ENCODE measurements around the gene AASDH. TPM values are rescaled to one million over a fixed set of nuclear protein-coding genes. Genes with fewer than 3 reads are reported as not detected.

The AASDH gene
- total RNA-seq, 1 donor from 2014 or later, result 14.6 TPM

- intact Hi-C loops (cut with DNase I), result no loop called here
- no peak overlapping the region for H3K4me3 ChIP-seq
- no peak for TF ChIP-seq CTCF (IDR thresholded peaks at IDR 0.05)
- no peaks in the 10 kb centered on the region for H3K27me3 ChIP-seq
- no peak for ATAC-seq
- H3K27ac ChIP-seq, result no peak overlapping the region
- no peak for DNase-seq
- H3K36me3 ChIP-seq, result peaks cover 20% of the 10 kb centered on the region
- H3K9me3 ChIP-seq, result no peaks in the 10 kb centered on the region
- no peaks in the 10 kb centered on the region for H3K4me1 ChIP-seq
Observed at GRCh38 chr4:56345458-56345857, 41.8 kb downstream of the AASDH start.

- Histone ChIP-seq H3K36me3 (peaks cover 8% of the 10 kb centered on the region), H3K27ac (no peak overlapping the region), H3K9me3 (no peaks in the 10 kb centered on the region), H3K27me3 (no peaks in the 10 kb centered on the region), H3K4me1 (no peaks in the 10 kb centered on the region), H3K4me3 (no peak overlapping the region)
- no peak for ATAC-seq
- DNase-seq, result no peak
- TF ChIP-seq CTCF (IDR thresholded peaks at IDR 0.05), result no peak
- intact Hi-C loops (cut with DNase I), result no loop called here
Observed at GRCh38 chr4:56342746-56343145, 44.5 kb downstream of the AASDH start.

GRCh38 chr4:56330691-56331090, 56.6 kb downstream of the AASDH start:
- intact Hi-C loops (cut with DNase I), result no loop called here
- Histone ChIP-seq H3K4me3 (no peak overlapping the region), H3K27ac (no peak overlapping the region), H3K36me3 (no peaks in the 10 kb centered on the region), H3K4me1 (no peaks in the 10 kb centered on the region), H3K9me3 (no peaks in the 10 kb centered on the region), H3K27me3 (no peaks in the 10 kb centered on the region)
- no peak for TF ChIP-seq CTCF (IDR thresholded peaks at IDR 0.05)
- ATAC-seq (no peak), DNase-seq (no peak)

GRCh38 chr4:56326363-56326762, 60.9 kb downstream of the AASDH start:
- intact Hi-C loops (cut with DNase I), result no loop called here
- Histone ChIP-seq H3K9me3 (no peaks in the 10 kb centered on the region), H3K4me1 (no peaks in the 10 kb centered on the region), H3K27ac (no peak overlapping the region), H3K27me3 (no peaks in the 10 kb centered on the region), H3K4me3 (no peak overlapping the region), H3K36me3 (no peaks in the 10 kb centered on the region)
- no peak for ATAC-seq
- DNase-seq, result no peak
- TF ChIP-seq CTCF (IDR thresholded peaks at IDR 0.05), result no peak

- TF ChIP-seq CTCF (IDR thresholded peaks at IDR 0.05), result no peak
- ATAC-seq (no peak), DNase-seq (no peak)
- no peak overlapping the region for H3K27ac ChIP-seq
- H3K36me3 ChIP-seq, result no peaks in the 10 kb centered on the region
- intact Hi-C loops (cut with DNase I), result no loop called here
- no peaks in the 10 kb centered on the region for H3K9me3 ChIP-seq
- H3K27me3 ChIP-seq, result no peaks in the 10 kb centered on the region
- no peaks in the 10 kb centered on the region for H3K4me1 ChIP-seq
- H3K4me3 ChIP-seq, result no peak overlapping the region
Observed at GRCh38 chr4:56324011-56324610, 63.2 kb downstream of the AASDH start.

GRCh38 chr4:56323327-56323726, 64.0 kb downstream of the AASDH start:
- H3K4me1 ChIP-seq, result no peaks in the 10 kb centered on the region
- no peak for ATAC-seq
- intact Hi-C loops (cut with DNase I), result no loop called here

More at GRCh38 chr4:56323327-56323726, 64.0 kb downstream of the AASDH start:
- Histone ChIP-seq H3K4me3 (no peak overlapping the region), H3K27ac (no peak overlapping the region), H3K27me3 (no peaks in the 10 kb centered on the region), H3K36me3 (no peaks in the 10 kb centered on the region), H3K9me3 (no peaks in the 10 kb centered on the region)
- DNase-seq, result no peak
- no peak for TF ChIP-seq CTCF (IDR thresholded peaks at IDR 0.05)
